ENCODE data around the gene MGMT. TPM values are rescaled to one million over a fixed set of nuclear protein-coding genes. Genes with fewer than 3 reads are reported as not detected.

MGMT gene
- total and polyA plus RNA-seq, 2 experiments from 2014 or later: 19.3 to 21.9 TPM

GRCh38 chr10:129678186-129678585 lies 211.1 kb downstream of the MGMT start (continued):
- TF ChIP-seq ZNF462 (CRISPR knock-in tag; IDR thresholded peaks at IDR 0.05): no peak
- no peak for TF ChIP-seq NANOG (IDR thresholded peaks at IDR 0.05; ENCODE audit: borderline replicate concordance)
- TF ChIP-seq STAT1 (IDR thresholded peaks at IDR 0.05; ENCODE audit: unreplicated experiment): no peak
- no peak for TF ChIP-seq ETS1 (IDR thresholded peaks at IDR 0.05)
- TF ChIP-seq POLR2AphosphoS5 (IDR thresholded peaks at IDR 0.05; ENCODE audit: low read depth): no peak
- TF ChIP-seq EZH2 (IDR thresholded peaks at IDR 0.05; ENCODE audit: low read depth, unreplicated experiment): no peak
- TF ChIP-seq ZNF331 (CRISPR knock-in tag; IDR thresholded peaks at IDR 0.05; ENCODE audit: low read depth): no peak
- no peak for TF ChIP-seq ZNF114 (CRISPR knock-in tag; IDR thresholded peaks at IDR 0.05)

GRCh38 chr10:129679207-129679606 lies 212.2 kb downstream of the MGMT start:
- H3K4me2 ChIP-seq: no peak overlapping the region
- H3K27ac ChIP-seq (ENCODE audit: low read depth): no peak overlapping the region
- no peak overlapping the region for H3K4me3 ChIP-seq
- no peaks in the 10 kb centered on the region for H3K36me3 ChIP-seq (ENCODE audit: insufficient read depth)
- no peaks in the 10 kb centered on the region for H3K27me3 ChIP-seq (ENCODE audit: insufficient read depth)
- no peaks in the 10 kb centered on the region for H4K20me1 ChIP-seq (replicated peaks; ENCODE audit: insufficient read depth)
- Mint-ChIP-seq H3K9me3 (no peaks in the 10 kb centered on the region; the same call in 2 of the 3 replicates), H3K36me3 (ENCODE audit: low read depth) (peaks cover 3% of the 10 kb centered on the region; the same call in 1 of the 3 replicates), H3K27me3 (ENCODE audit: insufficient read depth, low read depth, poor library complexity) (peaks cover 3% of the 10 kb centered on the region), H3K27ac (no peak overlapping the region), H3K4me1 (no peaks in the 10 kb centered on the region), H3K4me3 (no peak overlapping the region)
- H3F3A ChIP-seq (replicated peaks; ENCODE audit: low read depth): no peaks in the 10 kb centered on the region
- ATAC-seq (no peak), DNase-seq (ENCODE audit: low spot score) (no peak)
- no peaks in the 10 kb centered on the region for H3K4me1 ChIP-seq (ENCODE audit: insufficient read depth)
- 0 out of 2 replicates have a peak, but pooled peaks cover 4% of the 10 kb centered on the region for H3K9me2 ChIP-seq (ENCODE audit: insufficient read depth)
- H3K79me2 ChIP-seq (replicated peaks; ENCODE audit: insufficient read depth): no peaks in the 10 kb centered on the region
- no peak overlapping the region for H2AFZ ChIP-seq
- TF ChIP-seq ZNF462 (CRISPR knock-in tag; IDR thresholded peaks at IDR 0.05): no peak
